SU-DHL-6 (cell line): Measurements from ENCODE around the gene CNOT8.

ENCODE experiments used
- EZH2phosphoT487 ChIP-seq: fragments of 200-600 bp; sonication (generic), shearing (Covaris generic); conservative IDR thresholded peaks from 2 replicates; pipeline ENCODE4 v1.6.1; 2018; ENCODE audit warnings: mild to moderate bottlenecking, antibody characterized with exemption, low read length, moderate library complexity, mixed read lengths
- TF ChIP-seq, protein P1 (sequence below): fragments of 200-600 bp; sonication (generic); IDR thresholded peaks from one replicate; pipeline ENCODE4 v1.5.1; 2017; ENCODE audit warnings: antibody characterized with exemption, mild to moderate bottlenecking, low read length, moderate library complexity; ENCODE audit not compliant: insufficient read depth, poor library complexity, severe bottlenecking

DNA sequence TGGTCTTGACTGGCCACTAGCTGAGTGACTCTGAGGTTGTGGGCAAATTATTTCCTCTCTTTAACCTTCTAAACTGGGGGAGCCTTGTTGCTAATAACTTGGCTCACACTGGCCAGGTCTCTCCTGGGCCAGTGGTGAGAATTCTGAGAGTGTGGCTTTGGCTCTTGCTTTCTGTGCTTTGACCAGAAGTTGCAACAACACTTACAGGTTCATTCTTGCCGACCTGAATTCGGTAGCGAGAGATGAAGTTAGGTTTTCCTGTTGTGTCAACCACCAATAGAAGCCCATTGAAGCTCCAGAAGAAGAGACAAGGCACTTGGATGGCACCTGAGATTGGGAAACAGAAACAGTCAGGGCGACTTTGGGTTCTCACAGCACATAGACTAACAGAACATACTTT, 27.8 kb upstream of the CNOT8 start:
- TF ChIP-seq, protein P1, sequence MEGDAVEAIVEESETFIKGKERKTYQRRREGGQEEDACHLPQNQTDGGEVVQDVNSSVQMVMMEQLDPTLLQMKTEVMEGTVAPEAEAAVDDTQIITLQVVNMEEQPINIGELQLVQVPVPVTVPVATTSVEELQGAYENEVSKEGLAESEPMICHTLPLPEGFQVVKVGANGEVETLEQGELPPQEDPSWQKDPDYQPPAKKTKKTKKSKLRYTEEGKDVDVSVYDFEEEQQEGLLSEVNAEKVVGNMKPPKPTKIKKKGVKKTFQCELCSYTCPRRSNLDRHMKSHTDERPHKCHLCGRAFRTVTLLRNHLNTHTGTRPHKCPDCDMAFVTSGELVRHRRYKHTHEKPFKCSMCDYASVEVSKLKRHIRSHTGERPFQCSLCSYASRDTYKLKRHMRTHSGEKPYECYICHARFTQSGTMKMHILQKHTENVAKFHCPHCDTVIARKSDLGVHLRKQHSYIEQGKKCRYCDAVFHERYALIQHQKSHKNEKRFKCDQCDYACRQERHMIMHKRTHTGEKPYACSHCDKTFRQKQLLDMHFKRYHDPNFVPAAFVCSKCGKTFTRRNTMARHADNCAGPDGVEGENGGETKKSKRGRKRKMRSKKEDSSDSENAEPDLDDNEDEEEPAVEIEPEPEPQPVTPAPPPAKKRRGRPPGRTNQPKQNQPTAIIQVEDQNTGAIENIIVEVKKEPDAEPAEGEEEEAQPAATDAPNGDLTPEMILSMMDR = no peak
- no peak for TF ChIP-seq EZH2phosphoT487
